Measurements from ENCODE around the gene FOXB1.

FOXB1 gene

DNA sequence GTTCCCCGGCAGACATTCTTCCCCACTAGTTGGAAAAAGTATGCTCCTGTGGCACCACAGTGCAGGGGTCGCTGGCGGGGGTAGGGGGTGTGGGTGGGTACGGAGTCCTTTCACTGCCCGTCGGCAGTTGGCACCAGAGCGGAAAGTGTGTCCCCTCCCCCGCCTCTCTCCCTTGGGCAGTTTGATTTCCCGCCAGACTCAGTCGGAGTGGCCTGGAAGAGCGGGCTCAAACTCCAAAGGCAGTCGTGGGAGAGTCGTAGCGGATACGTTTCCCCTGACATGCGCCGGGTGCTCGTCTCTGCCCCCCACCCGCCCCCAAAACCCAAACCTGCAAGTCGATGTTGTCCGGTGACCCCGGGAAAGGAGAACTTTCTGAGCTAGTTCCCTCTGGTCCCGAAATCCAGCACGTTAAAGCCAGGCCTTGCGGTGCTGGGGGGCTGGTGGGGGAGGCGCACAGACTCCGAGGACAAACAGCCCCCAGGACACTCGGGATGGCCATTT lies 4.4 kb upstream of the FOXB1 start:
- no peak for TF ChIP-seq ZFX (IDR thresholded peaks at IDR 0.05; ENCODE audit: borderline replicate concordance)
- TF ChIP-seq, protein P1, sequence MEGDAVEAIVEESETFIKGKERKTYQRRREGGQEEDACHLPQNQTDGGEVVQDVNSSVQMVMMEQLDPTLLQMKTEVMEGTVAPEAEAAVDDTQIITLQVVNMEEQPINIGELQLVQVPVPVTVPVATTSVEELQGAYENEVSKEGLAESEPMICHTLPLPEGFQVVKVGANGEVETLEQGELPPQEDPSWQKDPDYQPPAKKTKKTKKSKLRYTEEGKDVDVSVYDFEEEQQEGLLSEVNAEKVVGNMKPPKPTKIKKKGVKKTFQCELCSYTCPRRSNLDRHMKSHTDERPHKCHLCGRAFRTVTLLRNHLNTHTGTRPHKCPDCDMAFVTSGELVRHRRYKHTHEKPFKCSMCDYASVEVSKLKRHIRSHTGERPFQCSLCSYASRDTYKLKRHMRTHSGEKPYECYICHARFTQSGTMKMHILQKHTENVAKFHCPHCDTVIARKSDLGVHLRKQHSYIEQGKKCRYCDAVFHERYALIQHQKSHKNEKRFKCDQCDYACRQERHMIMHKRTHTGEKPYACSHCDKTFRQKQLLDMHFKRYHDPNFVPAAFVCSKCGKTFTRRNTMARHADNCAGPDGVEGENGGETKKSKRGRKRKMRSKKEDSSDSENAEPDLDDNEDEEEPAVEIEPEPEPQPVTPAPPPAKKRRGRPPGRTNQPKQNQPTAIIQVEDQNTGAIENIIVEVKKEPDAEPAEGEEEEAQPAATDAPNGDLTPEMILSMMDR (IDR thresholded peaks at IDR 0.05): no peak
- H3K27ac ChIP-seq: no peak overlapping the region

DNA sequence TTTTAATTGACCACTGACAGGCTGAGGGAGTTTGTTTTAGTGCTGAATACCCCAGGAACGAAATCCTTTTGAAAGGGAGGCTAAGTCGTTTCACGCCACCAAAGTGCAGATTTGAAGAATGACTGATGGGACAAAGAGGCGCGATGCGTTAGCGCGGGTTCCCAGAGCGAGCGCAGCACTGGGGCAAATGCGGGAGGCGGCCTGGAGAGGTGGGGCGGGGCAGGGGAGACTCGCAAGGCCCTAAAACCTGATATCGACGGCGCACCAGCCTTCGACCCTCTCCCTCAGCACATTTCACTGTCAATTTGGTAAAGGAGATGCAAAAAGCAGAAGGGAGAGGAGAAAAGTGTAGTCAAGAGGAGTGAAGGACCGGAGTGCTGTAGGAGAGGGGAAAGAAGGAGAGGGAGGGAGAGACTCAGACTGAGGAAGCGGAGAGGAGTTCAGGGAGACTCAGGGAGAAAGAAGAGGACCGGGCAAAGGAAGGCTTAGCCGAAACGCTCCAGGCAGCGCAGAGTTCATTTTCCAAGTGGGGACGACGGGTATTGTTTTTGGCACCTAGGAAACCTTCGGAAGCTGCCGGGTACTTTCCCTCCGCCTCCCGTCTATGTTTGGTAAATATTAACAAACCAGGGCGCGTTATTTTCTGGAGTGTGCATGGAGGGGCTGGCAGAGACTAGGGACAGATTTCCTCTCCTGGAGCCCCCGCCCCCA lies 3.8 kb upstream of the FOXB1 start:
- H3K27ac ChIP-seq: no peak overlapping the region
- TF ChIP-seq, protein P1 (IDR thresholded peaks at IDR 0.05): no peak
- no peak for TF ChIP-seq ZFX (IDR thresholded peaks at IDR 0.05; ENCODE audit: borderline replicate concordance)

GRCh38 chr15:60000824-60001609 lies 3.1 kb upstream of the FOXB1 start:
- no peak for TF ChIP-seq ZFX (IDR thresholded peaks at IDR 0.05; ENCODE audit: borderline replicate concordance)
- TF ChIP-seq, protein P1 (IDR thresholded peaks at IDR 0.05): no peak
- no peak overlapping the region for H3K27ac ChIP-seq

- no peak overlapping the region for H3K27ac ChIP-seq
- no peak for TF ChIP-seq ZFX (IDR thresholded peaks at IDR 0.05; ENCODE audit: borderline replicate concordance)
- TF ChIP-seq, protein P1 (IDR thresholded peaks at IDR 0.05): no peak
Observed at GRCh38 chr15:60001610-60002527, 2.2 kb upstream of the FOXB1 start.

DNA sequence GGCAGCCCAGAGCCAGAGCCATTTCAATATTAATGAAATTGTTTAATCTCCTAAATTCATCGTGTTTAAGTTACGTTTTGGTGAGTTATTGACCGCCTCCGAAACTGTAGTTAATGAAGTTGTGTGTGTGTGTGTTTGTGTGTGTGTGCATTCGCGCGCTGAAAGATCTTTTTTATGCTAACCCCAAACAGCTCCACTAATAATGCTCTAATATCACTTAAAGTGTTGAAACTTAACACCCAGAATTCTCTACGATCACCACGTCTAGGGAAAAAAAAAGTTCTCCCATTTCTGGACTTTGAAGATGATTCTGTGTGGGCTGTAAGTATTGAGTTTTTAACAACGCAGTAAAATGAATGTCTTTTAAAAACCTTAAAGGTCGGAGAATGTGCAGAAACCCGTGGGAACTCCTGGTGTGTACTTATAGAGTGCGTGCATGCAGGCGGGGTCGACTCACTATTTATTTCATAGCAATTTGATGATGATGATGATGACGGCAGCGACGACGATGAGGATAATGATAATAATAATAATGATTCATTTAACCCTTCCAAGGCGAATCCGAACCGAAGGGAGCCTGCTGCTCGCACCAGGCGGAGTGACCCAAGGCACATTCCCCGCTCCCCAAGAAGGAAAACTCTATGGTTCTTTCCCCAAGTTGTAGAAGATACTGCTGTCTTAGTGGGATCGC lies 1.4 kb upstream of the FOXB1 start:
- TF ChIP-seq ZFX (IDR thresholded peaks at IDR 0.05; ENCODE audit: borderline replicate concordance): no peak
- no peak overlapping the region for H3K27ac ChIP-seq

GRCh38 chr15:60003243-60004008 lies 685 bp upstream of the FOXB1 start:
- no peak overlapping the region for H3K27ac ChIP-seq
- no peak for TF ChIP-seq ZFX (IDR thresholded peaks at IDR 0.05; ENCODE audit: borderline replicate concordance)
- TF ChIP-seq, protein P1 (IDR thresholded peaks at IDR 0.05): no peak
